ENCODE data around the gene P4HTM.

P4HTM gene

DNA sequence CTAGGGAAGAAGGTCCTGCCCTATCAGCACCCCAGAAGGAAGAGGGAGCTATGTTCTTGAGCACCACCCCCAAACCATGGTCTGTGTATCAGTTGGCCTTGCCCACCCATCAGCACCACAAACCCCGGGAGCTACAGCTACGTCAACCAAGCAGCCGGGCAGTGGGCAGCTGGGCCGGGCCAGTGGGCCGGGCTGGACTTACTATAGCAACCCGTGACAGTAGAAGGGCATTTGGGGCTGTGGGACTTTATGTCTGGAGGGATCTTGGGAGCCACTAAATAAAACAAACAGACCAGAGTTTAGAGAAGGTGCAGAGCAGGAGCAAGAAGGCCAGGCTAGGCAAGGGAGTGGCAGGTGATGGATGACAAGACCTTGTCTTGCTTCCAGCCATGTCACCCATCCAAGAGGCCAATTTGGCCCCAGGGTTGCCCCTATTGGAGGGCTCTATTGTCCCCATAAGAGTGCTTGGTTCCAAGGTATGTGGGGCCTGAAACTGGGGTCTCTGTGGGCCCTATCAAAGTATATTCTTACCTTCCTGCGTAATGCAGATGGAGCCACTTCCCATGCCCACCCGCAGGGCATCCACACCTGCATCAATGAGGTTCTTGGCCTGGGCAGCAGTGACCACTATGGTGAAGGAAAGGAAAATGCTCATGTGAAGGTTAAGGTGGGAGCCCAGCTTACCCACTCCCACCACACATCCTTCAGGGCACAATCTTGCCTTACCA lies 35.9 kb downstream of the P4HTM start:
- peak; percentile 63 for DNase-seq

DNA sequence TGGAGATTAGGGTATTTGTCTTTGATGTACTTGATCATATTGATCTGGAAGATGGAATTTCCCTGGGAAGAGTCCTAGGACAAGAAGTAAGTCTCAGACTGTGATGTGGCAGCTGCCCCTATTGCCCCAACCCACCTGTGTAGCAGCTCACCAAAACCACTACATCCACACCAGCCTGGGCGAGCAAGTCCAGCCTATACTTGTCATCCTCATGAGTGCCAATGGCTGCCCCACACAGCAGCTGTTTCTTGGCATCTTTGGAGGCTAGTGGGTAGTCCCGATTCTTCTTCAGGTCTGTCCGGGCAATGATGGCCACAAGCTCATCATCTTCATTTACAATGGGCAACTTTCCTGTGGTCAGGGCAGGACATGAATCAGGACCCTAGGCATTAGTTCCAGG lies 36.5 kb downstream of the P4HTM start:
- DNase-seq, result peak; percentile 62

DNA sequence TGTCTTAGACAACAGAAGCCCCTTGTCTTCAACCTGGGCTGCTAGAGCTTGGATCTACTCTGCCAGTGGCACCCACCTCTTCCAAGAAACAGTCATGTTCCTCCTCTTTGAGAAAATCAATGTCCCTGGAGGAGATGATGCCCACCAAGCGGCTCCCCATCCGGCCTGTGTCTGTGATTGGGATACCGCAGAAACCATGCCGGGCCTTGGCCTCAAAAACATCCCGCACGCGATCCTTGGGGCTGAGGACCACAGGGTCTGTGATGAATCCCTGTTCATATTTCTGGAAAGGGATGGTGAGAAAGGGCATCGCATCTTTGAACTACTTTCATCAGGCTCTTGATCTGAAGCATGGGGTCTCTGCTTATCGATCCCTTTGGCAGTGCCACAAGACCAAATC lies 37.6 kb downstream of the P4HTM start:
- DNase-seq, result peak; percentile 61

DNA sequence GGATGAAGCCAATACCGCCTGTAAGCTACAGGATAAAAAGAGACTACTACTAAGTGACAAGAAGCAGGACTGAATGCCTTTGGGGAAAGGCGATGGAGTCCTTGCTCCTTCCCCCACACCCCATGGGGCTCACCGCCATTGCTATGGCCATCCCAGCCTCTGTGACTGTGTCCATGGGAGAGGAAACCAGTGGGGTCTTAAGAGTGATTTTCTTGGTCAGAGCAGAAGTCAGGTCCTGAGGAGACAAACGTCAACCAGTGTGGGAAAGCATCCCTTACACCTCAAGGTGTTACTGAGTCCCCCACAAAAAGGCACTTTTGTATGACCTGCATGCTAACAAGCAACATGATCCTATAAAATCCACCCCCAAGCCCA lies 38.2 kb downstream of the P4HTM start:
- DNase-seq, result no peak

DNA sequence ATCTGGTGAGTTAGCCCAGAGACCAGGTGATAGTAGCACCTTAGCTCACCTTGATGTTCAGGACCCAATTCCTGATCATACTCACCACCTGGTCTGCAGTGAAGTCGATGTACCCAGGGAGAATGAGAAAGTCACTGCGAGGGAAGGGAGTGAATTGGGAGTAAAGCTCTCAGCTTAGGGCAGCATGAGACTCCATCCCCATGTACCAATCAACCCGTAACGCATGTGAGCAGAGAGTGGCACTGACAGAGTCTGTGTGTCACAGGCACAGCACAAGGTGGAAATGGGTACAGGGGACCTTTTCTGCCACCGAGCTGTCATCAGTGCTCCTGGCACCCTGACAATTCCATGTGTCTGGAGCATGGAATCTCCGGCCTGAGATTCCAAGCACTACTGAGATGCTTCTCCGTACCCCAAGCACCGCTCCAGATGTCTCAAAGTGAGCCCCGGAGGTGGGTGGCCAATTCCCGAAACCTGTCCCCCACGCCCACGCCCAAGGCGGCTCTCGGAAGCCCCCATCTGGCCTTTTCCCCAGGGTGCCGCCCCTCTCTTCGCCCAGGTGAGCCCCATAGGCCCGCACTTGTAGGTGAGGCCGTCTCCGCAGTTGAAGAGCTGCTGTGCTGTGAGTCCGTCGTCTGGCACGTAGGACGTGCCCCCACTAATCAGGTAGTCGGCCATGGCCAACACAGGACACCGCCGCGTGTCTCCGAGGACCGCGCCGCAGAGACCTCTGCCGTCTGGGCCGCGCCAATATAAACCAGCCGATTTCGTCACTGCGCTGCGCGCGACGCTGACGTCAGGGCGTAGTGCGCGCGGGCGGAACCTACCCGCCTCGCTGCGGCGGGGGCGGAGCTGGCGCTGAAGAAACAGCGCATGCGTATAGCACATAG lies 38.9 kb downstream of the P4HTM start, which contains the start of gene IMPDH2:
Gene IMPDH2 (minus strand): TSS at position 726 of the 890 bp plus-strand sequence. CDS start 48 bp downstream, at position 678.
- DNase-seq, result peak; percentile 98

DNA sequence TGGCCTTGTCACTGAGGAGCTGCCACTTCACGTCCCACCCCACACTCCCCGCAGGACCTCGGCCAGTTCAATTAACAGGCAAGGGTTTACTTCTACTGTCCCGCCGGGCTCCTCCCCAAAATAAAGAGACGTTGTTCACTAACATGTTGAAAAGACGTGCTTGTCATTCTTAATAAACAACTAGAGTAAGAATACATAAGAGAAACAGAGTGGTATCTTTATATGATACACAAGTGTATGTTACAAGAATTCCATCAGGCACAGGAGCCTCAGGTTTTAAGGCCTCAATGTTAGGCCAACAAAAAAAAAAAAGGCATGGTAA lies 39.5 kb downstream of the P4HTM start:
- DNase-seq, result no peak

DNA sequence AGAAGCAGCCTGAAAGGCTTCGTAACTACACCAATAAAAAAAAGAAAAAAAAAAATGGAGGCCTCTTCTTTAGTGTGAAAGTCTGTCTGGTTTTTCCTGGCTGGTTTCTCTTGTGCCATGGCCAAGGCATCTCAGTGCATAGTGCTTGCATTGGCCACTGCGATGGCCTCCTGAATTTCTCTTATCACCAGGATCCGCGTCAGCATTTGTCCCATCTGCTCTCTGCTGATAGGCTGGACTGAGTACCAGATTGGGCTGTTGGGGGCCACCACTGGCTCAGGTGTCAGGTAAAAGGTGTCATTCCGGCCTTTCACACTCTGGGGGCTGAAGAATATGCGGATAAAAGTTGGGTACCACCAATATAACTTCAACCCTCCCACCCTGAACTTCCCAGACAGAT lies 40.3 kb downstream of the P4HTM start:
- DNase-seq, result no peak

DNA sequence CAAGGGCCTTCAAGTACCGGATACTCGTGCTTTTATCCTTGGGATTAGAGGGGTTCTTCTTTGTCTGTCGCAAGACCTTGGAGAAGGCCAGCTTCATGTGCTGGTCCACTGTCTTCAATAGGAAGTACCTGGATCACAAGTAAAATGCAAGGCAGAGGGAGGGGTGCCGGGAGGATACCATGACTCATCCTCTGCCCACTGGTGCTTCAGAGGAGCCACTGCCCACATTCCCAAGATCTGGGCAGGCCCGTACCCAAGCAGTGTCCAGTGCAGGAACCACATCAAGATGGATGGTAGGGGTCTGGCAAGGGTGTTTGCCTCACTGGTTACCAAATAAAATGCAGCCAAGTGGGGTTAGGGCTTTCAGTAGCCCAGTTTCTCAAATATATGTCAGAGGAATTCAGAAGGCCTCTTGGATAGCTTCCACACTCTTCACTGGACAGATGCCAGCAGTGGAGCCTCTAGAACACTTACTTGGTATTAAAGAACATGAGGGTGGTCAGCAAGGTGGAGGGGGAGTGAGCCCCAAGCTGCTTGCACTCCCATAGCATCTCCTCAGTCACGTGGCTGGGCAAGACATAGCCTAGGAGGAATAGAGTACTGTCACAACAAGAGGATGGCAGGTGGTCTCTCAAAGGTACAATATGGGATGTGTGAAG lies 42.7 kb downstream of the P4HTM start:
- DNase-seq, result no peak

DNA sequence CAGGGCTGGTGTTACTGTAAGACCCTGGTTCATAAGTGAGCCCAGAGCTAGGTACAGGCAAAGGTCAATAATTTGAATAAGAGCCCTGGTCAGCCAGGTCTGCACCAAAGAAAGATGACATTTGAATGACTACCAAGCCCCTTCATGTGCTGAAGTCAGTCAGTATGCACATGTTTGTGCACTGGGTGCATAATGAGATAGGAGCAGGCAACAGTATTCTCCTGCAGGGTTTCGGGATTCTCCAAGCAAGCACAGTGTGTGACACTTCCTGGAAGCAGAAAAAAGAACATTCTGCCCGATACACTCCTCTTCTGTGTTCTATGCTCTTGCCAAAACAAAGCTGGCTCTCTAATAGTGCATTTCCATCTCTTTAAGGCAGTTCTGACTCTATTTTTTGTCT lies 44.6 kb downstream of the P4HTM start:
- no peak for DNase-seq

DNA sequence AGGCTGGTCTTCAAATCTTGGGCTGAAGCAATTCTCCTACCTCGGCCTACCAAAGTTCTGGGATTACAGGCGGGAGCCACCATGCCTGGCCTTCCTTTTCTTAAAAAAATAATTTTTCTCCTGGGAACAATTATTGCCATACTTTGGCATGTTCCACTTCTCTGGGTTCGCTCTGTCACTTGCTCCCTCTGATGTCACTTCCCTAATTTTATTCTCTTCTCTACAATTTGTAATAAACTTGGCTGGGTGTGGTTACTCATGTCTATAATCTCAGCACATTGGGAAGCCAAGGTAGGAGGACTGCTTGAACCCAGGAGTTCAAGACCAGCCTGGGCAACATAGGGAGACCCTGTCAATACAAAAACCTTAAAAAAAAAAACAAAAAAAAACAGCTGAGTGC lies 45.2 kb downstream of the P4HTM start:
- no peak for DNase-seq

DNA sequence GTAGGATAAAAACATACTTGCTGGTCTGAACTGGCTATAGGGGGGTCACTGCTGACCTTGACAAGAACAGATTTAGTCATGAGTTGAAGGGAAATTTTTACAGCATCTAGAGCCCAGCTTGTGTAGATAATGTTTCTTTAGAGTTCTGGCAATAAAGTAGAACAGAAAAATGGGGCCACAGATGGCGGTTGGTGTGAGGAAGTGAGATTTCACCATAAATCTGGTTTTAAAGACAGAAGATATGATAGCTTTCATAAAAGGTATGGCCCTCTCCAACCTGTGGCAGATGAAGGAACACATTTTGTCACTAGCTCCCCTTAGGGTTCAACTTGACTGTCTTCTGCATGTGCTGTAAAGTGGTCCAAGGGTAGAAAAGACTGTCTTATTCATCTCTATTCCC lies 63.5 kb downstream of the P4HTM start:
- no peak for DNase-seq

DNA sequence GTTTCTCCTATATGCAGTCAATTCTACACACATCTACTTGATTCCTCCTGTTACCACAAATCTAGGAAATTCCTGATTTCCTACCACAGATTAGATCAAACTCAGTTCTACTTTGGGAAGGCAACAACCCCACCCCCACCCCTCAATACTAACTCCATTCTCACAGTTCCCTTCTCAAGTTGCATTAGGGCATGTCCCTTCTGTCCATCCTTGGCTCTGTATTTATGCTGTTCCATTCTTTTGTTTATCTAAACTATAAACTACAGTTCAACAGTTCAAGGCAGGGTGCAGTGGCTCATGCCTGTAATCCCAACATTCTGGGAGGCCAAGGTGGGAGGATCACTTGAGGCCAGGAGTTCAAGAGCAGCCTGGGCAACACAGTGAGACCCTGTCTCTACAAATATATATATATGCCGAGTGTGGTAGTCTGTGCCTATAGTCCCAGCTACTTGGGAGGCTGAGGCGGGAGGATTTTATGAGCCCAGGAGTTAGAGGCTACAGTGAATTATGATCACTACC lies 64.4 kb downstream of the P4HTM start:
- DNase-seq, result no peak

All from activated CD8-positive, alpha-beta memory T cell treated with anti-CD3 and anti-CD28 coated beads for 24 hours (primary cell).